Frontal cortex (tissue), 4 donors: Measurements from ENCODE around the gene RBBP8. TPM values are rescaled to one million over a fixed set of nuclear protein-coding genes. Genes with fewer than 3 reads are reported as not detected.
"Not testable (repeated sequence)": the region's sequence is repeated elsewhere in the genome, so short reads cannot be mapped to it uniquely, and the experiment has no call there.

ENCODE experiments used
- DNase-seq, 2 donors: peaks; one replicate each; pipeline ENCODE4 v3.0.0; 2012; ENCODE audit warnings: low spot score in 2 of 2
- FAIRE-seq: peaks from 2 replicates; lab custom pipeline; 2012; peaks lifted over from hg19 to GRCh38; lab: Jason Lieb, UNC
- total RNA-seq: library from RNA; depleted of rRNA; stranded (reverse); fragments of >200 nt; gene quantifications from one replicate; pipeline ENCODE4 v1.2.3, GENCODE V29; 2014
- donor health status: control.
- donor health status: control.
- donor health status: control.

Gene RBBP8
- total RNA-seq, result 26.9 TPM

DNA sequence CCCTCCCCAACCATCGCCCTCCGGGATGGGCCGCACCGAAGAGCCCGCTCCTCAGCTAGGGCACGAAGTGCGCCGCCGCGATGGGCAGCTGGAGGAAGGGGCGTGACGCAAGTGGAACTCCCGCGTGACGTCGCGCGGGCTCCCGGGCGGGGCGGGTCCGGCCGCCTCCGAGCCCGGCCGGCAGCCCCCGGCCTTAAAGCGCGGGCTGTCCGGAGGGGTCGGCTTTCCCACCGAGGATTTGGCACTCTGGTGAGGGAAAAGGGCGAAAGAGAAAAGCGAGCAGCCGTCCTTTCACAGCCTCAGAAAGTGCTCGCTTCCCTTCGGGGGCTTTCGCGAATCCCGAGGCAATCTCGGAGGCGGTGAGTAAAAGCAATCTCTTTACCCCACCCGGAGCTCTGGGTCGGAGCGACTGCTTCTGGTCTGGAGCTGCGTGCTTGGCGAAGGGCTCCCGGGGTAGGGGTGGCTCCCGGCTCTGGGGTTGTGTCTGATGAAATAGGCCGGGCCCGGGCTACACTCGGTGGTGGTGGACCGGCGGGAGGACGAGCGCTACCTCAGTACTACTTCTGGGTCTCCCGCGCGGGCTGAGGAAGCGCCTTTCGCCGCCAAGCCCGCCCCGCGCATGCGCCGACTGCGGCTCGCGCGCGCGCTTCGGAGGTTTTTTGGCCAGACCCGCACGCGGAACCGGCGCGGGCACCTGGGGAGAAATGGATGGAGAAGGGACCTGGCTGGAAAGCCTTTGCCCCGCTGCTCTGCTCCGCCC is at the start of gene RBBP8:
TSS of gene RBBP8 (plus strand) at position 123 of the 760 bp plus-strand sequence. CDS start 3,524 bp downstream, outside the sequence.
- FAIRE-seq (no peak), DNase-seq (peak; percentile 83)

DNA sequence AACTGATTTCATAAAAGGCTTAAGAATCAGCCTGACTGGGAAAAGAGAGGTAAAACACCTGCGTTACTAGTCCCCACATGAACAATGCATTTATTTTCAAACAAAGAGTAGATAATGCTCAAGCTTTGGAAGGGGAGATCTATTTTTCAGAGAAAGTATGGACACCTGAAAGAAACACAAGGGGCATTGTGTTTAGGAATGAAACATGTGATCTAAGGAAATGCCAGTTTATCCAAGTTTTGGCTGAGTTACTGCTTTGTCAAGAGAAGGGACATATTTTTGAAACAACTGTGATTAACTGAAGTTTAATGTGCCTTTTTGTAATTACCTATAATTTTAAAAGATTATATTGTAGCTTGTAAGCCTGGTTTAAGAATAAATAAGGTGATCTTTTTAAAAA is 49.3 kb upstream of the RBBP8 start:
- FAIRE-seq, result no peak

DNA sequence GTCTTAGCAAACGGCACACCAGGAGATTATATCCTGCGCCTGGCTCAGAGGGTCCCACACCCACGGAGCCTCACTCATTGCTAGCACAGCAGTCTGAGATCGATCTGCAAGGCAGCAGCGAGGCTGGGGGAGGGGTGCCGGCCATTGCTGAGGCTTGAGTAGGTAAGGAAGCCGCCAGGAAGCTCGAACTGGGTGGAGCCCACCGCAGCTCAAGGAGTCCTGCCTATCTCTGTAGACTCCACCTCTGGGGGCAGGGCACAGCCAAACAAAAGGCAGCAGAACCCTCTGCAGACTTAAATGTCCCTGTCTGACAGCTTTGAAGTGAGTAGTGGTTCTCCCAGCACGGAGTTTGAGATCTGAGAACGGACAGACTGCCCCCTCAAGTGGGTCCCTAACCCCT is 47.4 kb upstream of the RBBP8 start:
- not testable (repeated sequence) for DNase-seq, FAIRE-seq

More for the DNA sequence above, 49.3 kb upstream of the RBBP8 start:
- DNase-seq, result no peak

DNA sequence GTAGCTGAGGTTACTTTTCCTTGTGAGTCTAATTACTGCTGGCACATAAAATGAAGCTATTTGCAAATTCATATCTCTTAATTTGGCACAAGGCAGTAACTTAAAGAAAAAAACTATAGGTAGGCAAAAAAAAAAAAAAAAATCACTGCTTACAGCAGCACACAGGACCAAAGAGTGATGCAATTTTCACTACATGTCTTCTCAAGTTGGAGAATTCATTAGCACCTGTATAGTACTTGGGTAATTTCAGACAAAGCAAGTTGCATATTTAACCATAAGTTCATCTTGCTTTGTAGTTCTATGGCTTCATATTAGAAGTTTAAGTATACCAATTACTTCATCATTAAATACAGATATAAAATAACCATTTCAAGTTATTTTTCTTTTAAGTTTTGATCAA is 33.7 kb upstream of the RBBP8 start:
- DNase-seq, result no peak
- FAIRE-seq, result no peak

DNA sequence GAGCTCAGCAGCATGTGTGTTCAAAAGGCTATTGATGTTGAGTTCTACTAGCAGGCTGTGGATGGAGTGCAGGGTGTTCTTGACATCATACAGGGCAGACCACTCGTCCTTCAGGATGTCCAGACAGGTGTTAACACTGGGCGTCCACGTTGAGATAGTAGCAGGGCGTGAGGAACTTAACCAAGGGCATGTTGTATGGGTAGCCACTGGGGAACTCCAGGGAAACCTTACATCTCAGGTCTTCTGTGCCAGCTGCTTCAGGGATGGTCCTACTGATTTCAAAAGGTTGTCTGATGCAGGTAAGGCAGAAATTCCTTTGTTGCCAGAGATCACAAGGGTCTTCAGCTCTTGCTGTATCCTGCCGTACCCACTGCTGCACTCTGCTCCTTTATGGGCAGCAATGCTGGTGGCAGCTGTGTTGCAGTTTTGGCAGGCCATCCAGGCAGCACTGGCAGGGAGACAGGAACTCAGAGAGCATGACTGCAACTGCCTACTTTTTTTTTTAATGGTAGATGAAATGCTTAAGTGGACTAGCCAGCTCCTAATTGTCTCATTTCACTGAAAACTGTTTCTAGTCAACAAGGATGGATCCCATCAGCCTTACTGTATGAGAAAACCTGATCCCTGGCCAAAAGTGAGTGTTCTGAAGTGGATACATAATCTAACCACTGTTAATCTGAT is 32.4 kb upstream of the RBBP8 start:
- FAIRE-seq (no peak), DNase-seq (no peak)

DNA sequence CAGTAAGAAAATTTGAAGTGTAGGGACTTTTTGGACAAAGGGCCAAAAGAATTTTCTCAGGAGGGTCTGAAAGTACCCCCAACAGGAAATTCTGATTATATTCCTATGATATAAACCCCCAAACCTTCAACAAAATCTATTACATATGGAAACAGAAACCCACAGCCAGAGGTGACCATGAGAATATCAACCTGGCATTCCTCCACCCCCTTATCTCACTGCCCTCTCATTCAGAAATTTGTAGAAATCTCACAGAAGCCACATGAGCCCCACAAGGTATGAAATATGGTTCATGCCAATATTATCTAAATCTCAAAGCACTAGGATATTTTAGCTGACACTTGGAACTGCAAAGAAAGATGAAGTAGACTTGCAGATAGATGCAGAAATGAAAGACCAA is 31.0 kb upstream of the RBBP8 start:
- FAIRE-seq (no peak), DNase-seq (no peak)

DNA sequence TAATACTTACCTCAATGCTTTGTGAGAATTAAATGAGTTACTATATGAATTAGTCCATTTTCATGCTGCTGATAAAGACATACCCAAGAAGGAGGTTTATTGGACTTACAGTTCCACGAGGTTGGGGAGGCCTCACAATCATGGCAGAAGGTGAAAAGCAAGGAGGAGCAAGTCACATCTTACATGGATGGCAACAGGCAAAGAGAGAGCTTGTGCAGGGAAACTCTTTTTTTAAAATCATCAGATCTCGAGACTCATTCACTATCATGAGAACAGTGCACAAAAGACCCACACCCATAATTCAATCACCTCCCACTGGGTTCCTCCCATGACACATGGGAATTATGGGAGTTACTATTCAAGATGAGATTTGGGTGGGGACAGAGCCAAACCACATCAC is 29.9 kb upstream of the RBBP8 start:
- not testable (repeated sequence) for DNase-seq, FAIRE-seq

DNA sequence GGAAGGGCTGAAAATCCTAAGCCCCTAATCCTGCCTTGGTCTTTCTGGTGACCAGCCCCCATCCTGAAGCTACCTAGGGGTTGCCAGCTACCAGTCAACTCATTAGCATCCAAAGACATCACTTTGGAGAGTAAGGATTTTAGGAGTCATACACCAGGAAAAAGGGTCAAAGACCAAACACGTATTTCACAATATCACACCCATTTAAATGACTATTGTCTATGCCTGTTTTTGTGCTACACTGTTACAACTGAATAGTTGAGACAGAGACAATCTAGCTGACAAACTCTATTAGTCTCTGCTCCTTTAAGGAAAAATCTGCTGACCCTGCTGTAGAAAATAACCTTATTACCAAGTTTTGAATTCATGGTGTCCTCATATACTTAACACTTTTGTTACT is 21.0 kb upstream of the RBBP8 start:
- FAIRE-seq, result no peak

DNA sequence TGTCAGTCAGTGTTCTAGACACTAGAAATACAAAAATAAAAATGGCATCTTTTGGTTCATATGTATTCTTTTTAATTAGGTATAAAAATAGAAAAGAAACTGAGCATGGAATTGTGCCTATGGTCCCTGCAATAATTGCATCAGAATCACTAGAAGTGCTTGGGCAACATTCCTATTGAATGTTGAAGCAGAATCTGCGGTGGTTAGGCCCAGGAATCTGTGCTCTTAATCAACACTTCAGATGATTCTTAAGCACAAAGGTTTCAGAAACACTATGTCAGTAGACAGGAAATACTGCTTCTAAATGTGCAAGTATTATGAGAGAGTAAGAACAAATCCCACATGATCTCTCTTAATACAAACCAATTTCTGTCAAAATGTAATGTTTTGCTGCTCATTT is 20.3 kb upstream of the RBBP8 start:
- FAIRE-seq, result no peak
- DNase-seq, result no peak

More for the DNA sequence above, 21.0 kb upstream of the RBBP8 start:
- no peak for DNase-seq

DNA sequence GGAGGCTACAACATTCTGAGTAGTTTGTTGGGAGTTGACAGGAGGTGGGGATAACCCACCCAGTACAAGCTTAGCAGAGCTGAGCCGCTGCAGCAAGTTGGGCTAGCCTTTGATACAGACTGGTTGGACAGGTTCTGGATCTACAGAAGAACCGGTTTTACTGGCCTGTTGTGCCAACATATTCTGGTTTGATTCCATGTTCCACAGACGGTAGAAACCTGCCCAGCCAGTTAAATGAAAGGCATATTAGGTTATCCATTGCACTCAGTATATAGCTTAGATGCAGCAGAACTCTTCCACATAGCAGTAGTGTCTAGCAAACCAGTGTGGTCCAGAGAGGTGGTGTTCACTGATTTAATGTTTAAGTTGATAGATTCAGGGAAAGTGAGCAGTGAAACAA is 19.3 kb upstream of the RBBP8 start:
- no peak for DNase-seq
- no peak for FAIRE-seq

DNA sequence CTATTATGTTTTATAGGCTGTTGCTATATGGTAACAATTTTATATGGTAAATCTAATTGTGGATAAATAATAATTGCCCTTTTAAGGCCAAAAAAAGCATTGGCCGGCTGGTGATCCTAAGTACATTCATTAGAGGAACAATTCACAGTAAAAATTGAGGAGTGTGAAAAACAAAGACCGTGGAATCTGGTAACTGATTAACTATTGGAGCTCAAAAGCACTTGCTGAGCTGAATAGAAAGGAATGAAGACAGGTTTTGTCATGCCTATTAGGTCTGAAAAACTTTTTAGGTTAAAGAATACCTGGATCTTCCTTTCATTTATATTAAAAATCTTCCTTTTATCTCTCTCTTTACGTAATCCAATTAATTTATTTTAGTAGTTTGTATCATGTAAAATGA is 18.5 kb upstream of the RBBP8 start:
- FAIRE-seq (no peak), DNase-seq (no peak)

DNA sequence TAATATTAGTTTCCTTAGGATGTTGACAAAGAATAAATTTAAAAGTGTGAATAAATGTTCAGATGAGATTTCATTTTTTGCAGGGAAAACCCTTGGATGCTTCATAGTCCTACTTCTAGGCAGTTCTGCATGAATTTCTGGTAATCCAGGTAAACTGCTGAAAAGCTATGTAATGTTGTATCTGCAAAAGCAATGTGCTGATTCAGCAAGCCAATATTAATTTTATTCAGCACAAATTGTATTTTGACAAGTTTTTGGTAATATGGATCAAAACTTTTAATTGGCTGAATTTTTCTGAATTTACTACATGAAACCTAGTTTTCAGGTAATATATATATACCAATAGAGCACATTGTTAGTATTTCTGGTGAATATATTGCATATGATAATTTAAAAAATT is 17.8 kb upstream of the RBBP8 start:
- DNase-seq (no peak), FAIRE-seq (no peak)

DNA sequence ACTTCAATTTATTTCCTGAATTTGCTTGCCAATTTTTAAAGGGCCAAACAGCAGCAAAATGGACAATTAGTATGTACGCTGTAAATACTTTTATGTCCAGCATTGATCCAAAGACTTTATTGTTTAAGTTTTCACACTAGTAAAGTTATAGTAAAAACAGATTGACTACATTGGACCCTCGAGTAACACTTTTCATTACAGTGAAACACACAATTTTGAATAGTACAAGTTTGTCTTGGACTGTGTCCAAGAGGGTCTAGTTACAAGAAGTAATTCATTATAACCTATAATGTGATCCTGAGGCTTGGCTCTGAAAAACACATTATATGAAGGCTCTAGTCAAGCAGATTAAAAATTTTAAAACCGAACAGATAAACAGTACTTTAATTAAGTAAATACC is 11.4 kb upstream of the RBBP8 start:
- DNase-seq (no peak), FAIRE-seq (no peak)

DNA sequence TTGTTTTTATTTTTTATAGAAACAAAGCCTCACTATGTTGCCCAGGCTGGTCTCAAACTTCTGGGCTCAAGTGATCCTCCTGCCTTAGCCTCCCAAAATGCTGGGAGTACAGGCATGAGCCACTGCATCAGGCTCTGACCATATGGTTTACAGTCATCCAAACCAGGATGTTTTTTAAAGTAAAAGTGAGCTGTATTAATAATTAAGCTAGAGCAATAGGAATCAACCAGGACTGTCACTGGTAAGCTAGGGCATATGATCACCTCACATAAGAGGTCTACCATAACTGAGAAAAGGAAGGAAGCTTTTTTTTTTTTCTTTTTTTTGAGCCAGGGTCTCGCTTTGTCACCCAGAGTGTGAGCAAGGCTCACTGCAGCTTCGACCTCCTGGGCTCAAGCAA is 8.5 kb upstream of the RBBP8 start:
- no peak for DNase-seq

DNA sequence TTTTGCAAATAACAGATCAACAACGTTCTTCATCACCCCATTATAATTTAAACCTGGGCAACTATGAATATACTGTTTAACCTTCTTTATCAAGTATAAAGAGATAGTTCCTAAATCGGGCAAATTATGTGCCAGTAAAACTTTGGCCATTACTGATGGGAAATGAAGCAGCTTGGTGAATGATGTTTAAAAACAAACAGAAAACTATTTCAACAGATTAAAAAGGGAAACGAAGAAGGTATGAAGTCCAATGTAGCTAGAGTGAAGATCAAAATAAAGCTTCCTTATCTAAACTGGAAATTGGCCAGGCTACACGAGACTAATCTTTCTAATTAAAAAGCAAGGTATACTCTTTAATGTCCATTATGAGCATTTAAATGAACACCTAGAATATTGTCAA is 6.7 kb upstream of the RBBP8 start:
- no peak for FAIRE-seq
- no peak for DNase-seq

More for the DNA sequence above, 8.5 kb upstream of the RBBP8 start:
- FAIRE-seq, result no peak

DNA sequence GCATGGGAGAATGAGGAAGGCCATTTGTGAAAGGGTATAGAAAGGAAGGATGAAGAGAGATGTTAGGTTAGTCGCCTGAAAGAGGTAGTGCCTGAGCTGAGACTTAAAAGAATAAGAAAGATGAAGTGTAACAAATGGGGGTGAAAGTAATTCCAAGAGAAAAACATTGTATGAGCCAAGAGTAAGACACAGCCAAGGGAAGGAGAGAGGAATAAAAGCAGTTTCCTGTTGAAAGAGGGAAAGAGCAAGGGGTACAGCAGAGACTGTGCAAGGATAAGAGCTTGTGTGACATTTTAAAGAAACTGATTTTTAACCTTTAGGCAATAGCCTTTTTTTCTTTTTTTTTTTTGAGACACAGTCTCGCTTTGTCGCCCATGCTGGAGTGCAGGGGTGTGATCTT is 4.8 kb upstream of the RBBP8 start:
- no peak for FAIRE-seq
- no peak for DNase-seq

DNA sequence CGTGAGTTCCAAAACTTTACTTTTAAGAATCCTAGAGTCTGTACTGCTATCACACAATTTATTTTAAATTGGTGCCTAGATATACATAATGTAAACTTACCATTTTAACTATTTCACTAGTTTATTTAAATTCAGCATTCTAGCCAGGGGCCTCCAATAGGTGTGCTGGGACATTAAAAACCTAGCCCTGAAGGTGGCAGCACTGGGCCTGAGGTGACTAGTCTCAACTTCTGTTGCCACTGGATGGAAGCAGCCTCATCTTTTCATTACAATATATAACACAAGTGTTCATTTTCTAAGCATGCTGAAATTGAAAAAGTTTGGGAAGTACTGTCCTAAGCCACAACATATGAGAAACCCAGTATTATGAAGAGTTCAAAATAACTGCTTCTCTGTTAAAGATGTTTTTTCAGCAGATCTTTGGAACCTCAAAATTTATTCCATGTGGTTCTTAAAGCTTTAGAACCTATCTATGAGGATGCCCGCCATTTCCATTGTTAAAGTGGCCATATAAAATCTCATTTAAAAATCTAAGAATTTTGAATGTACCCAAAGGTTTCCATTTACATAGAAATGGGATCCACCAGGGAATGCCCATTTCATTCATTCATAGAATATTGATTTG is 2.9 kb upstream of the RBBP8 start:
- no peak for FAIRE-seq
- peak in 1 of 2 donors; percentile 44 for DNase-seq

DNA sequence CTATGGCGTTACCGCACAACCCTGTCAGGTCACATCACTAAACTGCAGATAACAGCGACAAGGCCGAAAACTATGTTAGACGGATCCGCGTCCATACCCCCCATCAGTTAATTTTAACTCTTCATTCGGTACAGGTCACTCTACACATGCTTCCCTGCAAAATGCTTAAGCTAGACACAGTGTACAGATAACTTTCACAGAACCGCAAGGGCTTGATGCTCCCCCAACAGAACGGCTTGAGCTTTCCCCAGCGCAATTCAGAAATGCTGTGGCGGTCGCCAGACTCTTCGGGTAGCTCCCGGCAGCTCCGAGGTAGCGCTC is 283 bp upstream of the RBBP8 start:
- DNase-seq (no peak), FAIRE-seq (no peak)

DNA sequence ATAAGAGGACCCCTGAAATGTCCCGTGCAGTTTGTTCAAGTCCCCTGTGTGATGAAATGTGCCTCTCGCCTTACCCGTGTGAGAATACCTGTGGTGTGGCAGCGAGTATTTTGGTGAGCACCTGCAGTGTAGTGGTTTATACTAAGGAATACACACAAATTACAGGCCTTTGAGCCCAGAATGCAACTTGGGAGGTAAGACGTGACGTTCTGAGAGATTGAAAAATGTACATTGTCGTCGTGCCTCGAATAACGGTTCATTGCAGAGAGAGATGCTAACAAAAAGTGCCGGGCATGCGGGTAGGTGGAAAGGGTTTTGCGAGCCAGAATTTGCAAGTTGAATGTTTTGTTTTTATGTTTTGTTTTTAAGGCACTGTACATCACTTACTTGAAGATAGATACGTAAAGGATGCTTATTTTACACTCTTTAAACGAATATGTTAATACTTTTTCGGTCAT is 867 bp downstream of the RBBP8 start:
- FAIRE-seq (no peak), DNase-seq (no peak)

DNA sequence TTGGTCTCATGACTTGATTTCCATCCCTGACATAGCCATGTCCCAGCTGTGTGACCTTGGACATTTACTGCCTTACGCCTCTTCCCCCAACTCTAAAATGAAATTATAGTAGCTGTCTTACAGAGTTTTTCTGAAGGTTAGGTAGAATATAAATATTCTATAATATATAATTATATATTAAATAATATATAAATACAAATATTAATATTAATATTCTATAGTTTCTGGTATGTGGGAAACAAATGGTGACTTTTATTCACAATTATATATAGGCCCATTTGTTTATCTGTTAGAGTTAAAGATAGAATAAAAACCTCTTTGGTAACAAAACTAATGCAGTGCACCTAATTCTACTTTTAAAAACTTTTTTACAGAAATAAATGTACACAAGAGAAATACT is 1.7 kb downstream of the RBBP8 start:
- DNase-seq, result no peak

DNA sequence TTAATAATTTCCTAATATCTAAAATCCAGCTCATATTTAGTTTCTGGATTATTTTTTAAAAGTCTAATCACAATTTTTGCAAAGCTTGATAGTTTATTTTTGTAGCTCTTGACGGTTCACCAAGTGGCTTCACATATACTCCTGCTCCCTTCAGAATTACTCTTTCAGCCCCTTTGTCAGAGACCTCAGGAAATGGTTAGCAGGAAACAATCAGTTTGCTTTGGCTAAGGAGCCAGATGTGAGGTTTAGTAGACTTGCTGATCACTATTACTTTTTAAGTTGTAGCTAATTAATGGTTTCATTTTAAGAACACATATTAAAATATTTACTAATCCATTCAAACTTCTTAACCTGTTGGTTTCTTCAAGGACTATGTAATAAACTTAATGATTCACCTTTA is 2.3 kb downstream of the RBBP8 start:
- no peak for DNase-seq
- FAIRE-seq, result no peak

More for the DNA sequence above, 1.7 kb downstream of the RBBP8 start:
- no peak for FAIRE-seq
